NT2/D1 (cell line): ENCODE measurements around the gene DLX4.

Experiments
- DNase-seq: peaks from one replicate; pipeline ENCODE4 v3.0.0-alpha.2; 2011; ENCODE audit warnings: low read depth, low spot score
- H3K27me3 ChIP-seq: 2 replicates; pipeline ENCODE4 v1.6.0; 2011; ENCODE audit warnings: mild to moderate bottlenecking; ENCODE audit not compliant: insufficient read length, insufficient read depth
- H3K36me3 ChIP-seq: 2 replicates; pipeline ENCODE4 v1.6.1; 2011; ENCODE audit warnings: mild to moderate bottlenecking, low read length, mixed read lengths; ENCODE audit not compliant: insufficient read depth, insufficient read length
- H3K4me1 ChIP-seq: 2 replicates; pipeline ENCODE4 v1.5.1; 2011; ENCODE audit not compliant: insufficient read depth, insufficient read length
- H3K4me3 ChIP-seq: 2 replicates; pipeline ENCODE4 v1.5.1; 2011; ENCODE audit warnings: low read depth; ENCODE audit not compliant: insufficient read length
- H3K9ac ChIP-seq: 2 replicates; pipeline ENCODE4 v1.6.0; 2011; ENCODE audit warnings: low read depth; ENCODE audit not compliant: insufficient read length
- H3K9me3 ChIP-seq: 2 replicates; pipeline ENCODE4 v1.5.1; 2011; ENCODE audit warnings: mild to moderate bottlenecking, low read length; ENCODE audit not compliant: insufficient read depth
- SUZ12 ChIP-seq: IDR thresholded peaks from 2 replicates; pipeline ENCODE4 v1.6.1; 2011; ENCODE audit not compliant: insufficient read length, insufficient read depth; ENCODE audit errors: extremely low read depth
- YY1 ChIP-seq: IDR thresholded peaks from 2 replicates; pipeline ENCODE4 v1.6.1; 2011; ENCODE audit not compliant: insufficient read length, insufficient read depth
- ZNF274 ChIP-seq: IDR thresholded peaks from 2 replicates; pipeline ENCODE4 v1.6.1; 2011; ENCODE audit warnings: mild to moderate bottlenecking, low read depth, low read length

Gene DLX4

DNA sequence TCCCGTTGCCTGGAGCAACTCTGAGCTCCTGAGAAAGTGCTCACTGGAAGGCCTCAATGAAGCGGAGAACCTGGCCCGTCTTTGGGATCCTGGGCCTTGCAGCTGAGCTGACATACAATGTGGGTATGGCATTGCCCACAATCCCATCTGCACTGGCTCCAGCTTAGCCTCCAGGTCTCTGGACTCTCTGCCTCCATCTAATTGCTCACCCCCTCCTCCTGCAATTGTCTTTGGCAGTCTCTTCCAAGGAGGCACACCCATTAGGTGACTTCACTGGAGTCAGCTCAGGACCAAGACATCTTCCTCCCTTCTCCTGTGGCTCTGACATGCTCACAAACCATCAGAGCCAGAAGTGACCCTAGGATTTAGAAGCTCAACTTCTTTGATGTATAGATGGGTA lies 1.5 kb downstream of the DLX4 start:
- no peak for DNase-seq
- Histone ChIP-seq H3K9ac (no peak overlapping the region), H3K27me3 (peaks cover 93% of the 10 kb centered on the region), H3K36me3 (no peaks in the 10 kb centered on the region), H3K4me3 (no peak overlapping the region), H3K4me1 (peaks cover 24% of the 10 kb centered on the region), H3K9me3 (no peaks in the 10 kb centered on the region)
- TF ChIP-seq YY1 (no peak), ZNF274 (no peak), SUZ12 (no peak)

DNA sequence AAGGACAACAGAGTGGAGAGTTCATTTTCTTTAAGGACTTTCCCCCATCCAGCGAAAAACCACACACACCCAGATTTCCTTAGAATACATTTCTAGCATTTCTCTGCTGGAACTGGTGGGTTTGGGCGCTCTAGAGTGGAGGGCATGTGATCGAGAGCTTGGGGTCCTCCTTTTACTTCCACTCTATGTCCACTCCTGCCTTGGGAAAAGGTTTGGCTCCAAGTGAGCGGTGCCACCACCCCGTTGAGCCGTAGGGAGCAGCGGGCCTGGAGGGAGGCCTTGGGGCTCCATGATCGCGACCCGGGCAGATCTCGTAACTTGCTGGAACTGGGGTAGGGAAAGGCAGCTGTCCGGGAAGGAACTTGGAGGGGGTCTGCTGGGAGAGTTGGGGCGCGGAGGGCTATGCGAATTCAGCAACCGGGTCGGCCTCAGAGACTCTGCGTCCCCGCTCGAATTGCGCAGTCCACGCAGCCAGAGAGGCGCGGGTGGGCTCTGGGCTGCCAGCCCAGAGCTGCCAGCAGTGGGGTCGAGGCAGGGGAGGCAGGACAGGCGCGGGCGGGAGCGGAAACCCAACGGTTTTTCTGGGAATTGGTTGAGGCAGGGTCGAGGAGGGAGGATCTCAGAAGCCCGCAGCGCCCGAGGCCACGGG lies 2.3 kb downstream of the DLX4 start:
- Histone ChIP-seq H3K27me3 (peaks cover 86% of the 10 kb centered on the region), H3K9ac (peak overlapping the region; percentile 62), H3K36me3 (no peaks in the 10 kb centered on the region), H3K4me3 (peak overlapping the region; percentile 34), H3K9me3 (no peaks in the 10 kb centered on the region), H3K4me1 (peaks cover 31% of the 10 kb centered on the region)
- no peak for DNase-seq
- no peak for TF ChIP-seq ZNF274
- TF ChIP-seq YY1 = no peak
- TF ChIP-seq SUZ12 = no peak

DNA sequence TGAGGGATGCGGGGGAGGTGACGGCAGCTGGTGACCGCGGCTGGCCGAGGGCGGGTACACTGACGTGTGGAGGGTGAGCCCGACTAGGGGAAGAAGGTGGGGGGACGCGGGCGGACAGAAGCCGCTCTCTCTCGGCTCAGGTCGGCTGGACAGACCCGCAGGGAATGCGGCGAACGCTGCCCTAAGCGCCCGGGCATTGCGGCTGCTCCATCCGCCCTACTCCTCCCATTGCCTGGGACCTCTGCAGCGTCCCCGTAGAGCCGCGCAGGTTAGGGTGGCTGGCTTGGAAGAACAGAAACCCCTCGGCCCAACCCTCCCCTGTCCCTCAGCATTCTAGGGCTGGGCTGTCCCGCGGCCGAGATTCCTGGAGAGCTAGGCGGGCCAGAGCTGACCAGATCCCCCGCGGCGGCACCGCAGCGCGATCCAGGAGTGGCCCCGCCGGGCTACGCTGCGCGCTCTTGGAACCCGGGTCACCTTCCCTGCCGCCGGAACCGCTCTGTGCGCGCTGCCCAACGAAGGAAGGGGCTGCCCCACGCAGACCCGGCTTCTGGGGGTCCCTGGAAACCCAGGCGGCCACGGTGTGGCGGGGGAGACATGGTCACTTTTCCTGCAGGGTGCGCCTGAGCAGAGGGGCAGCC lies 3.0 kb downstream of the DLX4 start:
- Histone ChIP-seq H3K27me3 (peaks cover 80% of the 10 kb centered on the region), H3K36me3 (no peaks in the 10 kb centered on the region), H3K9ac (peak overlapping the region; percentile 62), H3K9me3 (no peaks in the 10 kb centered on the region), H3K4me3 (peak overlapping the region; percentile 34), H3K4me1 (peaks cover 32% of the 10 kb centered on the region)
- TF ChIP-seq ZNF274 (no peak), YY1 (no peak), SUZ12 (peak; percentile 99)
- DNase-seq = no peak

DNA sequence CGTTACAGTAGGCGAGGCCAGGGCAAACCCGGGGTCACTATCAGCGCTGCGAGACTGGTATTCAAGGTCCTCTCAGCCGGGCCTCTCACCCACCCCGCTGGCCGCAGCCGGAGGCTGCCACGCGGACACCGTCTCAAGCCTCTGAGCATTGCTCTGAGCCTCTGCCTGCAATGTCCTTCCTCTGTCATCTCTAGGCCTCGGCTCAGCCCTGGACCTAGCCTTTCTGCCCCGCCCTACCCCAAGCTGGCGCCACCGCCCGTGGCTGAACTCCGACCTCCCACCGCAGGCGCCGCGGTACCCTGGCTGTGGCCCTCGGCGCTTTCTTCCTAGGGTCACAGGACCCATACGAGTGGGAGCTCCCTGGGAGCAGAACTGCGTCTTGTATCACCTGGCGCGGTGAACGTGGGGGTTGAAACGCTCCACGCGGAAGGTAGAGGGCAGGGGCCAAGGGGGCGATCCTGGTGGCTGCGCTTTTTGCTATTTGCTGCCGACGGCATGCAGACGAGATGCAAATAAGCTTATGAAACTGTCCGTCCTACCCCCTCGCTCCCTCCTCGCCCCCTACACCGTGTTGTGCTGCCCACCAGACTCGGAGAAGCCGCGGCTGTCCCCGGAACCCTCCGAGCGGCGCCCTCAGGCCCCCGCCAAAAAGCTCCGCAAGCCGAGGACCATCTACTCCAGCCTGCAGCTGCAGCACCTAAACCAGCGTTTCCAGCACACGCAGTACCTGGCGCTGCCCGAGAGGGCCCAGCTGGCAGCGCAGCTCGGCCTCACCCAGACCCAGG lies 3.7 kb downstream of the DLX4 start:
- Histone ChIP-seq H3K4me3 (peak overlapping the region; percentile 34), H3K36me3 (no peaks in the 10 kb centered on the region), H3K27me3 (peaks cover 80% of the 10 kb centered on the region), H3K9me3 (no peaks in the 10 kb centered on the region), H3K9ac (peak overlapping the region; percentile 62), H3K4me1 (peaks cover 38% of the 10 kb centered on the region)
- no peak for TF ChIP-seq YY1
- TF ChIP-seq SUZ12 = peak; percentile 78
- no peak for DNase-seq

DNA sequence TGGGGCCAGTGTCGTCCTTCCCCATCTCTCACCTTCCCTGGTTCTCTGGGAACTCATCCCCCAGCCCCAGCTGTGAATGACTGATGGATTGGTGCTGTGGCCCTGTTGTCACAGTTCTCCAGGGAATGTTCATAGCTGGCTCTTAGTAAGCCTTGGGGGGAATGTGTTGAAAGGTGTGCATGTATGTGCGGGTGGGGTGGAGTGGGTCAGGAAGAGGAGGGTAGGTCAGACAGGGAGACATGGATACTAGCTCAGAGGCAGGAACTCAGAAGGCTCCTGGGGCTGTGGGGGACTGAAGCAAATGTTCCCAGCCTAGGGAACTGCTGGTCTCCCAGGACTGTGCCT lies 4.3 kb downstream of the DLX4 start:
- Histone ChIP-seq H3K4me1 (peaks cover 38% of the 10 kb centered on the region), H3K4me3 (peak overlapping the region; percentile 34), H3K9ac (peak overlapping the region; percentile 47), H3K27me3 (peaks cover 80% of the 10 kb centered on the region), H3K36me3 (no peaks in the 10 kb centered on the region), H3K9me3 (no peaks in the 10 kb centered on the region)
- TF ChIP-seq SUZ12 (no peak), YY1 (no peak), ZNF274 (no peak)
- DNase-seq = no peak

DNA sequence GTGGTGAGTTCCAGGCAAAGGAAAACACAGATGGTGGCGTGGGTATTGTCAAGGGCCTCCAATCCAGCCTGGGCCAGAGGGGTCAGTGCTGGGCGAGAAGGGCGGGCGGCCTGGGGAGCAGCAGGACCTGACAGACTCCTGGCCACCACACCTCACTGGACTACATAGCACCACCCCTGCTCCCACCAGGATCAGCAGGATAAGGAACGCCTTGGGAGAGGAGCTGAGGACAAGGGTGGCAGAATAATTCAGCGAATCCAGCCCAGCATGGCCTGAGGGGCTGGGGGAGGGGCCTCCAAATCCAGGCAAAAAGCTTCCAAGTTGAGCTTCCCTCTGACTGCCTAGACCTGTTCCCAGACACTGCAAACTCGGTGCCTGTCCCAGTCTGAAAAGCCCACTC lies 6.5 kb downstream of the DLX4 start:
- peaks cover 43% of the 10 kb centered on the region for H3K4me1 ChIP-seq

DNA sequence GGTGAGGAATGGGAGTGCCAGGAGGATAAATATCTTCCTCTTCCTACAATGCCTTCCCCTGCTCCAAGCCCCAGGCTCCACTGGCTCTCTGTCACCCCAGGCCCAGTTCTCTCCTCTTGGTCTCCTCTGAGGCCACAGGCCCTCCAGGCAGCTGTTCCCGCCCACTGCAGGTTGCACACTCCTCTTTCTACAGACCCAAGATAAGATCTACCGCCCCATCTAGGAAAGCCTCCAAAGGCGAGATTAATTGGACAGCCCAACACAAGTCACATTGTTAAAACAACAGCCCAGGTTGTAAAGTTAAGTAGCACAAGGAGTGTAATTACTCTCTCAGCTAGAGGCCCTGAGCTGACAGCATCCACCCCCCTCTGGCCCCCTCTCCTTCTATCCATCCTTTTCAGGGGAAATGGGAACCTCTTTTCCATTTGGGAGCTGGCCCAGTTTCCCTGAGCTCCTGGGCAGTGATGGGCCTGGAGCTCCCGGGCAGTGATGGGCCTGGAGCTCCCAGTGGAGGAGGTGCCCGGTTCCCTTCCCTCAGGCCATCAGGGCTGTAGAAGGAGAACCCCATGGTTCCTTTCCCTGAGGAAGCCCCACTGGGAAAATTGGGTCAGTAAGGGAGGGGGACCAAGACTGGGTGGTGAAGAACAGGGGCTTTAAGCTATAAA lies 7.3 kb downstream of the DLX4 start:
- no peaks in the 10 kb centered on the region for H3K9me3 ChIP-seq
- H3K27me3 ChIP-seq = peaks cover 76% of the 10 kb centered on the region
- no peak overlapping the region for H3K4me3 ChIP-seq
- peaks cover 44% of the 10 kb centered on the region for H3K4me1 ChIP-seq
- H3K36me3 ChIP-seq = no peaks in the 10 kb centered on the region
- TF ChIP-seq YY1 = no peak
- TF ChIP-seq SUZ12 = no peak
- no peak for TF ChIP-seq ZNF274
- DNase-seq = no peak
- no peak overlapping the region for H3K9ac ChIP-seq

More for the DNA sequence above, 6.5 kb downstream of the DLX4 start:
- DNase-seq = no peak
- H3K36me3 ChIP-seq = no peaks in the 10 kb centered on the region
- no peak for TF ChIP-seq ZNF274
- no peak for TF ChIP-seq SUZ12
- no peak for TF ChIP-seq YY1
- H3K27me3 ChIP-seq = peaks cover 83% of the 10 kb centered on the region
- H3K9me3 ChIP-seq = no peaks in the 10 kb centered on the region
- H3K4me3 ChIP-seq = no peak overlapping the region
- H3K9ac ChIP-seq = peak overlapping the region; percentile 47
